ENCODE results near the gene GALT.

- TF ChIP-seq CTCF (conservative IDR thresholded peaks at IDR 0.05; ENCODE audit: low read depth, low read length) (peak; percentile 86), ELK1 (IDR thresholded peaks at IDR 0.05; ENCODE audit: borderline replicate concordance, low read depth, low read length) (no peak), CHD1 (IDR thresholded peaks at IDR 0.05; ENCODE audit: low read depth, low read length) (no peak), POLR2A (IDR thresholded peaks at IDR 0.05; ENCODE audit: low read depth, low read length) (no peak), FOS (IDR thresholded peaks at IDR 0.05; ENCODE audit: low read depth, low read length) (no peak), RAD21 (IDR thresholded peaks at IDR 0.05; ENCODE audit: low read length) (peak; percentile 56), SMC3 (IDR thresholded peaks at IDR 0.05; ENCODE audit: low read depth, low read length) (peak; percentile 74)
Observed at GRCh38 chr9:34612788-34613390, 33.6 kb upstream of the GALT start.
